GM23338 (cell line): Measurements from ENCODE around the gene DENND4B. TPM values are rescaled to one million over a fixed set of nuclear protein-coding genes. Genes with fewer than 3 reads are reported as not detected.
A peak's percentile ranks its signal among the peaks of the same experiment; 100 is the strongest.

Experiments
- ATAC-seq: fragments of 200-7000 bp; cut with Tn5 transposase; 3 replicates; pipeline ENCODE4 v1.9.1; 2020
- DNase-seq: peaks from one replicate; pipeline ENCODE4 v3.0.0-alpha.2; 2015; ENCODE audit warnings: low spot score
- H2AFZ ChIP-seq: fragments of 200-600 bp; sonication (generic); 2 replicates; pipeline ENCODE4 v1.8.0; 2016; ENCODE audit warnings: antibody characterized with exemption, mild to moderate bottlenecking, moderate library complexity
- H3F3A ChIP-seq: fragments of 200-600 bp; sonication (generic); replicated peaks from 2 replicates; pipeline ENCODE4 v1.8.0; 2017; ENCODE audit warnings: antibody characterized with exemption, mixed run types, low read depth
- H3K27ac ChIP-seq: fragments of 200-600 bp; sonication (generic); 2 replicates; pipeline ENCODE4 v1.6.1; 2016; ENCODE audit warnings: low read depth
- H3K27me3 ChIP-seq: fragments of 200-600 bp; sonication (generic); 2 replicates; pipeline ENCODE4 v1.8.0; 2016; ENCODE audit warnings: mild to moderate bottlenecking, mixed run types, moderate library complexity; ENCODE audit not compliant: insufficient read depth
- H3K36me3 ChIP-seq: fragments of 200-600 bp; sonication (generic); 2 replicates; pipeline ENCODE4 v1.8.0; 2016; ENCODE audit warnings: mild to moderate bottlenecking; ENCODE audit not compliant: insufficient read depth
- H3K4me1 ChIP-seq: fragments of 200-600 bp; sonication (generic); 2 replicates; pipeline ENCODE4 v1.8.0; 2016; ENCODE audit warnings: mild to moderate bottlenecking, moderate library complexity; ENCODE audit not compliant: insufficient read depth
- H3K4me2 ChIP-seq: fragments of 200-600 bp; sonication (generic); 2 replicates; pipeline ENCODE4 v1.7.1; 2017; ENCODE audit warnings: mixed run types
- H3K4me3 ChIP-seq: fragments of 200-600 bp; sonication (generic); 2 replicates; pipeline ENCODE4 v1.6.1; 2016; ENCODE audit warnings: mixed run types
- H3K79me2 ChIP-seq: fragments of 200-600 bp; sonication (generic); replicated peaks from 2 replicates; pipeline ENCODE4 v1.8.0; 2017; ENCODE audit warnings: mild to moderate bottlenecking; ENCODE audit not compliant: insufficient read depth
- H3K9me2 ChIP-seq: fragments of 200-600 bp; sonication (generic); 2 replicates; pipeline ENCODE4 v1.8.0; 2017; ENCODE audit not compliant: insufficient read depth
- H4K20me1 ChIP-seq: fragments of 200-600 bp; sonication (generic); replicated peaks from 2 replicates; pipeline ENCODE4 v1.8.0; 2017; ENCODE audit warnings: mild to moderate bottlenecking; ENCODE audit not compliant: insufficient read depth
- H3K27ac Mint-ChIP-seq: 2 replicates; pipeline ENCODE4 v1.8.0; 2020; ENCODE audit warnings: inconsistent platforms, mild to moderate bottlenecking, moderate library complexity, mixed read lengths
- H3K27me3 Mint-ChIP-seq: 3 replicates; pipeline ENCODE4 v1.8.0; 2022; ENCODE audit warnings: low read depth, mild to moderate bottlenecking, moderate library complexity, mixed read lengths, inconsistent platforms; ENCODE audit not compliant: insufficient read depth, poor library complexity
- H3K36me3 Mint-ChIP-seq: 3 replicates; pipeline ENCODE4 v1.8.0; 2021; ENCODE audit warnings: low read depth, mild to moderate bottlenecking, inconsistent platforms, moderate library complexity, mixed read lengths
- H3K4me1 Mint-ChIP-seq: 3 replicates; pipeline ENCODE4 v1.8.0; 2020; ENCODE audit warnings: mild to moderate bottlenecking, inconsistent platforms, mixed read lengths
- H3K4me3 Mint-ChIP-seq: 3 replicates; pipeline ENCODE4 v1.8.0; 2021; ENCODE audit warnings: moderate library complexity, mild to moderate bottlenecking, inconsistent platforms, mixed read lengths
- H3K9me3 Mint-ChIP-seq: 3 replicates; pipeline ENCODE4 v1.8.0; 2020; ENCODE audit warnings: moderate library complexity, mild to moderate bottlenecking, inconsistent platforms, mixed read lengths
- CREB1 ChIP-seq: fragments of 250-450 bp; sonication (Bioruptor Pico); IDR thresholded peaks from 2 replicates; pipeline ENCODE4 v1.5.0; 2020; ENCODE audit warnings: low read depth, mild to moderate bottlenecking, moderate library complexity
- CTCF ChIP-seq, 2 experiments: fragments of 200-600 bp in 1 of 2; sonication (generic) in 1 of 2; conservative IDR thresholded peaks; 2 replicates each; pipeline versions ENCODE4 v1.5.1 to v1.6.1; 2016 to 2017; ENCODE audit warnings: antibody characterized with exemption in 2 of 2, low read depth in 2 of 2, mild to moderate bottlenecking in 2 of 2, moderate library complexity in 1 of 2
- ETS1 ChIP-seq: IDR thresholded peaks from 2 replicates; pipeline ENCODE4 v1.6.1; 2016; ENCODE audit warnings: antibody characterized with exemption
- EZH2 ChIP-seq: fragments of 200-600 bp; sonication (generic); IDR thresholded peaks from one replicate; pipeline ENCODE4 v1.8.0; 2017; ENCODE audit warnings: antibody characterized with exemption, mild to moderate bottlenecking, low read depth; ENCODE audit not compliant: unreplicated experiment
- EZH2phosphoT487 ChIP-seq: fragments of 200-600 bp; sonication (generic); IDR thresholded peaks from one replicate; pipeline ENCODE4 v1.8.1; 2018; ENCODE audit warnings: antibody characterized with exemption; ENCODE audit not compliant: unreplicated experiment
- JUNB ChIP-seq: IDR thresholded peaks from one replicate; pipeline ENCODE4 v1.6.1; 2016; ENCODE audit warnings: antibody characterized with exemption; ENCODE audit not compliant: unreplicated experiment
- NANOG ChIP-seq: IDR thresholded peaks from 2 replicates; pipeline ENCODE4 v1.6.1; 2016; ENCODE audit warnings: antibody characterized with exemption, borderline replicate concordance
- POLR2AphosphoS5 ChIP-seq: IDR thresholded peaks from 2 replicates; pipeline ENCODE4 v1.6.1; 2016; ENCODE audit warnings: antibody characterized with exemption, low read depth
- REST ChIP-seq: IDR thresholded peaks from one replicate; pipeline ENCODE4 v1.6.1; 2018; ENCODE audit warnings: antibody characterized with exemption; ENCODE audit not compliant: unreplicated experiment
- STAT1 ChIP-seq: IDR thresholded peaks from one replicate; pipeline ENCODE4 v1.6.1; 2016; ENCODE audit warnings: antibody characterized with exemption; ENCODE audit not compliant: unreplicated experiment
- ZNF114 ChIP-seq: fragments of 250-450 bp; sonication (Bioruptor Pico); IDR thresholded peaks from 2 replicates; pipeline ENCODE4 v1.5.0; 2020; ENCODE audit warnings: mild to moderate bottlenecking, moderate library complexity
- ZNF331 ChIP-seq: fragments of 250-450 bp; sonication (Bioruptor Pico); IDR thresholded peaks from 2 replicates; pipeline ENCODE4 v1.5.0; 2020; ENCODE audit warnings: low read depth, mild to moderate bottlenecking, moderate library complexity
- ZNF462 ChIP-seq: fragments of 250-450 bp; sonication (Bioruptor Pico); IDR thresholded peaks from 2 replicates; pipeline ENCODE4 v1.5.0; 2020; ENCODE audit warnings: mild to moderate bottlenecking, moderate library complexity
- polyA plus RNA-seq: library from polyadenylated mRNA; unstranded; fragments of >200 nt; fragmentation: Nextera tagmentation; extraction: Ambion mirVana; gene quantifications from 2 replicates; pipeline ENCODE4 v1.2.1, GENCODE V29; 2016
- total RNA-seq: library from RNA; depleted of rRNA; stranded (reverse); fragments of >200 nt; shearing (Covaris generic); gene quantifications from 2 replicates; pipeline ENCODE4 v1.2.3, GENCODE V29; 2014

The DENND4B gene
- total and polyA plus RNA-seq, 2 experiments from 2014 or later = 29.4 to 57.0 TPM

- no peaks in the 10 kb centered on the region for H3K27me3 ChIP-seq
- no peak overlapping the region for H2AFZ ChIP-seq
- no peak overlapping the region for H3K4me2 ChIP-seq
- Mint-ChIP-seq H3K4me1 (peaks cover 2% of the 10 kb centered on the region; the same call in 1 of the 3 replicates), H3K36me3 (peaks cover 23% of the 10 kb centered on the region; the same call in 2 of the 3 replicates), H3K27me3 (peaks cover 10% of the 10 kb centered on the region), H3K9me3 (no peaks in the 10 kb centered on the region; the same call in 2 of the 3 replicates), H3K4me3 (no peak overlapping the region), H3K27ac (no peak overlapping the region)
- H3K27ac ChIP-seq = peak overlapping the region; percentile 67; the same call in 1 of the 2 replicates
- peaks cover 15% of the 10 kb centered on the region; the same call in 1 of the 2 replicates for H3F3A ChIP-seq
- peaks cover 4% of the 10 kb centered on the region; the same call in 1 of the 2 replicates for H3K4me1 ChIP-seq
- H4K20me1 ChIP-seq = no peaks in the 10 kb centered on the region; the same call in 1 of the 2 replicates
- H3K36me3 ChIP-seq = no peaks in the 10 kb centered on the region
- no peak overlapping the region for H3K4me3 ChIP-seq
- ATAC-seq = no peak
- no peaks in the 10 kb centered on the region for H3K79me2 ChIP-seq
- no peaks in the 10 kb centered on the region for H3K9me2 ChIP-seq
- DNase-seq = no peak
- TF ChIP-seq ZNF462 (CRISPR knock-in tag) = no peak
- TF ChIP-seq REST = no peak
- no peak for TF ChIP-seq ETS1
- TF ChIP-seq STAT1 = no peak
- TF ChIP-seq NANOG = no peak
- no peak for TF ChIP-seq CTCF (conservative IDR thresholded peaks at IDR 0.05; ENCODE audit: low read depth in 2 of 2)
- TF ChIP-seq CREB1 (CRISPR knock-in tag) = no peak
- TF ChIP-seq ZNF114 (CRISPR knock-in tag) = no peak
- no peak for TF ChIP-seq JUNB
- no peak for TF ChIP-seq EZH2phosphoT487
- no peak for TF ChIP-seq POLR2AphosphoS5
- TF ChIP-seq ZNF331 (CRISPR knock-in tag) = no peak
- TF ChIP-seq EZH2 = no peak
Measured at GRCh38 chr1:153928245-153928644, 18.3 kb downstream of the DENND4B start.
